Right lobe of liver (tissue), 6 donors: ENCODE measurements around the gene TRPT1. TPM values are rescaled to one million over a fixed set of nuclear protein-coding genes. Genes with fewer than 3 reads are reported as not detected.

Experiments used
- ATAC-seq, 4 donors: fragments of 200-7000 bp; cut with Tn5 transposase; one replicate each; pipeline ENCODE4 v1.9.1; 2020; ENCODE audit warnings: mild to moderate bottlenecking in 4 of 4, moderate library complexity in 4 of 4
- DNase-seq, 3 donors: peaks; one replicate each; pipeline ENCODE4 v3.0.0-alpha.2; 2020
- H3K27ac ChIP-seq, 3 donors: fragments of 200-600 bp; one replicate each; pipeline ENCODE4 v1.8.0; 2022
- H3K27me3 ChIP-seq, 2 donors: fragments of 200-600 bp; one replicate each; pipeline ENCODE4 v1.8.0; 2022
- H3K36me3 ChIP-seq, 4 donors: fragments of 200-600 bp; sonication (generic) in 1 of 4; one replicate each; pipeline versions ENCODE4 v1.5.1 to v1.8.0; 2017 to 2022; ENCODE audit warnings: control low read depth in 1 of 4
- H3K4me1 ChIP-seq, 4 donors: fragments of 200-600 bp; sonication (generic) in 1 of 4; one replicate each; pipeline versions ENCODE4 v1.5.1 to v1.8.0; 2017 to 2022; ENCODE audit warnings: control low read depth in 1 of 4
- H3K4me3 ChIP-seq, 3 donors: fragments of 200-600 bp; one replicate each; pipeline ENCODE4 v1.8.0; 2022
- H3K9me3 ChIP-seq, 4 donors: fragments of 200-600 bp; sonication (generic) in 1 of 4; one replicate each; pipeline versions ENCODE4 v1.5.1 to v1.8.0; 2017 to 2022; ENCODE audit warnings: control low read depth in 1 of 4
- CTCF ChIP-seq, 4 donors: fragments of 200-600 bp in 3 of 4; fragments of 450-650 bp in 1 of 4; IDR thresholded peaks; one replicate each; pipeline versions ENCODE4 v1.5.1 to v1.8.0; 2016 to 2022; ENCODE audit warnings: antibody characterized with exemption in 4 of 4, mild to moderate bottlenecking in 2 of 4
- POLR2A ChIP-seq: fragments of 450-650 bp; IDR thresholded peaks from one replicate; pipeline ENCODE4 v1.6.1; 2017; ENCODE audit warnings: antibody characterized with exemption, mild to moderate bottlenecking
- WGBS: methylation state at CpG from one replicate; pipeline ENCODE4 v1.1.6; 2018; ENCODE audit warnings: low coverage, low lambda C conversion rate; ENCODE audit not compliant: insufficient coverage; ENCODE audit errors: missing lambda C conversion rate; 5-methylcytosine and 5-hydroxymethylcytosine counted together
- intact Hi-C, 2 donors: fragments of 100-400 bp; cut with DNase I; formaldehyde crosslinking; loops; one replicate each; pipeline versions ENCODE4 v1.11.2 to v1.14.1; 2022
- total RNA-seq, 6 experiments: library from RNA; depleted of rRNA in 2 of 6; stranded (reverse); fragments of >200 nt in 2 of 6; fragmentation: NEBNext Ultra II Directional in 3 of 6; extraction: Animal tissue kit (Norgen Biotek cat#: 25700) in 3 of 6; gene quantifications; one replicate each; pipeline versions ENCODE4 v1.1.0 to v1.2.4, GENCODE V29; 2016 to 2023
- donor health status: DM: no; HTN: yes; CAD: no.
- donor health status: DM: no; HTN: no; CAD: no.
- donor health status: DM: no; HTN: no; CAD: no.
- donor health status: DM: no; HTN: yes; CAD: no.
- donor health status: DM: no; HTN: yes; CAD: no.

Gene TRPT1
- total RNA-seq, 6 experiments from 2014 or later = 13.5 to 29.6 (median 18.9) TPM

- Histone ChIP-seq H3K36me3 (peaks cover 0 to 5% (median 2%) of the 10 kb centered on the region in 4 donors), H3K4me1 (peaks cover 0 to 30% (median 13%) of the 10 kb centered on the region in 4 donors), H3K9me3 (no peaks in the 10 kb centered on the region), H3K27me3 (no peaks in the 10 kb centered on the region), H3K4me3 (peak overlapping the region; percentile 74 to 76 (median 75)), H3K27ac (peak overlapping the region in 2 of 3 donors; percentile 46 to 65)
- intact Hi-C loops = no loop called here
- ATAC-seq (no peak), DNase-seq (no peak)
- no peak for TF ChIP-seq CTCF (IDR thresholded peaks at IDR 0.05)
- TF ChIP-seq POLR2A = no peak
- WGBS = no CpG with 5 or more reads among the region's 6 CpGs
Measured at GRCh38 chr11:64244966-64245365, 19.0 kb upstream of the TRPT1 start.

GRCh38 chr11:64244107-64244506, 18.1 kb upstream of the TRPT1 start:
- no peak for TF ChIP-seq POLR2A
- TF ChIP-seq CTCF (IDR thresholded peaks at IDR 0.05) = no peak
- ATAC-seq = no peak
- H3K27me3 ChIP-seq = no peaks in the 10 kb centered on the region
- peaks cover 0 to 26% (median 10%) of the 10 kb centered on the region in 4 donors for H3K4me1 ChIP-seq
- WGBS = 61% methylated on average over 2 of the region's 5 CpGs
- no peak for DNase-seq
- no peak overlapping the region for H3K27ac ChIP-seq
- peaks cover 0 to 5% (median 2%) of the 10 kb centered on the region in 4 donors for H3K36me3 ChIP-seq
- intact Hi-C loops = no loop called here
- no peaks in the 10 kb centered on the region for H3K9me3 ChIP-seq
- no peak overlapping the region for H3K4me3 ChIP-seq

GRCh38 chr11:64243236-64243854, 17.4 kb upstream of the TRPT1 start:
- no peak for TF ChIP-seq POLR2A
- Histone ChIP-seq H3K4me1 (peaks cover 0 to 28% (median 10%) of the 10 kb centered on the region in 4 donors), H3K4me3 (no peak overlapping the region), H3K27ac (no peak overlapping the region), H3K36me3 (peaks cover 0 to 5% (median 2%) of the 10 kb centered on the region in 4 donors), H3K27me3 (no peaks in the 10 kb centered on the region), H3K9me3 (no peaks in the 10 kb centered on the region)
- 80% methylated on average over 1 of the region's 8 CpGs for WGBS
- ATAC-seq (no peak), DNase-seq (no peak)
- intact Hi-C loops = no loop called here

GRCh38 chr11:64241491-64242374, 15.7 kb upstream of the TRPT1 start:
- intact Hi-C loops = no loop called here

More at GRCh38 chr11:64241491-64242374, 15.7 kb upstream of the TRPT1 start:
- Histone ChIP-seq H3K27me3 (no peaks in the 10 kb centered on the region), H3K9me3 (no peaks in the 10 kb centered on the region), H3K27ac (peak overlapping the region; percentile 60 to 97 (median 90)), H3K36me3 (peaks cover 0 to 5% (median 2%) of the 10 kb centered on the region in 4 donors), H3K4me1 (peaks cover 0 to 36% (median 12%) of the 10 kb centered on the region in 4 donors), H3K4me3 (peak overlapping the region; percentile 93 to 98 (median 98))
- 0% methylated on average over 16 of the region's 63 CpGs for WGBS
- peak; percentile 39 for TF ChIP-seq POLR2A
- TF ChIP-seq CTCF (IDR thresholded peaks at IDR 0.05) = no peak
- ATAC-seq = peak; percentile 1 to 6 (median 4)
- peak in 2 of 3 donors; percentile 80 to 100 for DNase-seq
